H1 (cell line): ENCODE data around the gene RALA. TPM values are rescaled to one million over a fixed set of nuclear protein-coding genes. Genes with fewer than 3 reads are reported as not detected.
A peak's percentile ranks its signal among the peaks of the same experiment; 100 is the strongest.

Experiments used
- CTCF ChIA-PET: fragments of 300-600 bp; sonication (Branson Sonifier 250); formaldehyde crosslinking; loops from one replicate; lab custom pipeline; 2021; ENCODE audit not compliant: partially characterized antibody; lab: Charles Lee
- POLR2A ChIA-PET: fragments of 300-600 bp; sonication (Branson Sonifier 250); formaldehyde crosslinking; loops from one replicate; lab custom pipeline; 2021; ENCODE audit warnings: inconsistent platforms; ENCODE audit not compliant: partially characterized antibody; lab: Charles Lee
- DNase-seq, 2 experiments: peaks; one replicate each; pipeline versions ENCODE4 v3.0.0 to v3.0.0-alpha.2; 2010 to 2022; ENCODE audit warnings: low spot score in 2 of 2, low read depth in 1 of 2, mixed read lengths in 1 of 2
- FAIRE-seq: peaks from 2 replicates; lab custom pipeline; 2011; peaks lifted over from hg19 to GRCh38; lab: Jason Lieb, UNC
- H2AFZ ChIP-seq: 2 replicates; pipeline ENCODE4 v1.8.1; 2012; ENCODE audit warnings: low read length, inconsistent platforms
- H2AK5ac ChIP-seq: 2 replicates; pipeline ENCODE4 v1.6.1; 2013; ENCODE audit warnings: low read depth, low read length
- H2BK120ac ChIP-seq: replicated peaks from 2 replicates; pipeline ENCODE3; 2013; ENCODE audit warnings: low read depth, low read length, inconsistent platforms
- H2BK12ac ChIP-seq: 2 replicates; pipeline ENCODE4 v1.6.1; 2013; ENCODE audit warnings: low read depth, low read length
- H2BK15ac ChIP-seq: 2 replicates; pipeline ENCODE4 v1.6.1; 2013; ENCODE audit warnings: low read length
- H2BK20ac ChIP-seq: 2 replicates; pipeline ENCODE4 v1.6.1; 2013; ENCODE audit warnings: low read length
- H2BK5ac ChIP-seq: 2 replicates; pipeline ENCODE4 v1.6.1; 2013; ENCODE audit warnings: low read depth, low read length
- H3K14ac ChIP-seq: 2 replicates; pipeline ENCODE4 v1.6.1; 2013; ENCODE audit warnings: inconsistent platforms; ENCODE audit not compliant: insufficient read length
- H3K18ac ChIP-seq: 2 replicates; pipeline ENCODE4 v1.6.1; 2013; ENCODE audit warnings: low read length; ENCODE audit errors: extremely low read depth
- H3K23ac ChIP-seq: 2 replicates; pipeline ENCODE4 v1.6.1; 2013; ENCODE audit warnings: inconsistent platforms; ENCODE audit not compliant: insufficient read length
- H3K23me2 ChIP-seq: 2 replicates; pipeline ENCODE4 v1.6.1; 2013; ENCODE audit warnings: low read depth, low read length
- H3K27ac ChIP-seq: 2 replicates; pipeline ENCODE4 v1.6.1; 2011; ENCODE audit warnings: low read depth, low read length, inconsistent platforms
- H3K27me3 ChIP-seq, 4 experiments: replicated peaks in 1 of 4; 1 replicate in 1 of 4; 2 replicates in 3 of 4; pipeline versions ENCODE4 v1.6.1 to v1.8.1; 2011 to 2013; ENCODE audit warnings: low read length in 3 of 4, mild to moderate bottlenecking in 3 of 4, inconsistent platforms in 2 of 4, mixed read lengths in 2 of 4, moderate library complexity in 1 of 4; ENCODE audit not compliant: control insufficient read depth in 3 of 4, insufficient read depth in 3 of 4; ENCODE audit errors: extremely low read depth in 1 of 4
- H3K36me3 ChIP-seq, 4 experiments: 2 replicates each; pipeline versions ENCODE4 v1.6.1 to v1.8.1; 2011 to 2013; ENCODE audit warnings: mild to moderate bottlenecking in 4 of 4, low read length in 3 of 4, moderate library complexity in 2 of 4, control low read depth in 1 of 4, inconsistent platforms in 1 of 4; ENCODE audit not compliant: insufficient read depth in 4 of 4, control insufficient read depth in 2 of 4
- H3K4ac ChIP-seq: replicated peaks from 2 replicates; pipeline ENCODE3; 2013; ENCODE audit warnings: low read length, low read depth, mixed read lengths, inconsistent platforms; ENCODE audit not compliant: insufficient read length
- H3K4me1 ChIP-seq, 4 experiments: replicated peaks in 1 of 4; 1 replicate in 1 of 4; 2 replicates in 3 of 4; pipeline versions ENCODE4 v1.6.1 to v1.8.1; 2011 to 2013; ENCODE audit warnings: low read length in 3 of 4, inconsistent platforms in 2 of 4, mixed read lengths in 1 of 4; ENCODE audit not compliant: insufficient read depth in 4 of 4, control insufficient read depth in 3 of 4
- H3K4me2 ChIP-seq, 2 experiments: 2 replicates each; pipeline versions ENCODE4 v1.6.1 to v1.8.1; 2011 to 2013; ENCODE audit warnings: low read depth in 2 of 2, low read length in 2 of 2, control low read depth in 1 of 2, inconsistent platforms in 1 of 2, mild to moderate bottlenecking in 1 of 2; ENCODE audit not compliant: insufficient read depth in 1 of 2
- H3K4me3 ChIP-seq, 4 experiments: fragments of 200-600, 300-600 bp in 1 of 4; sonication (generic), shearing (Covaris generic), sonication (Bioruptor Twin) in 1 of 4; 2 replicates each; pipeline versions ENCODE4 v1.5.1 to v1.8.1; 2011 to 2016; ENCODE audit warnings: low read length in 4 of 4, low read depth in 3 of 4, control low read depth in 2 of 4, inconsistent platforms in 2 of 4, mild to moderate bottlenecking in 2 of 4, mixed read lengths in 1 of 4, moderate library complexity in 1 of 4; ENCODE audit not compliant: insufficient read depth in 2 of 4; ENCODE audit errors: extremely low read depth in 1 of 4
- H3K56ac ChIP-seq: replicated peaks from 2 replicates; pipeline ENCODE3; 2013; ENCODE audit warnings: low read depth, mild to moderate bottlenecking, mixed read lengths, low read length, inconsistent platforms; ENCODE audit not compliant: insufficient read length
- H3K79me1 ChIP-seq: 2 replicates; pipeline ENCODE4 v1.6.1; 2013; ENCODE audit warnings: low read depth, low read length, control low read depth
- H3K79me2 ChIP-seq, 2 experiments: 2 replicates each; pipeline versions ENCODE4 v1.6.1 to v1.8.1; 2012 to 2013; ENCODE audit warnings: low read length in 2 of 2, mild to moderate bottlenecking in 2 of 2, inconsistent platforms in 1 of 2; ENCODE audit not compliant: insufficient read depth in 2 of 2, control insufficient read depth in 1 of 2
- H3K9ac ChIP-seq, 4 experiments: replicated peaks in 1 of 4; 1 replicate in 1 of 4; 2 replicates in 3 of 4; pipeline versions ENCODE4 v1.6.1 to v1.8.1; 2011 to 2013; ENCODE audit warnings: low read depth in 3 of 4, low read length in 3 of 4, control low read depth in 2 of 4, mild to moderate bottlenecking in 2 of 4, moderate library complexity in 2 of 4, inconsistent platforms in 1 of 4; ENCODE audit errors: extremely low read depth in 1 of 4
- H3K9me3 ChIP-seq, 2 experiments: 2 replicates each; pipeline versions ENCODE4 v1.6.1 to v1.8.1; 2012 to 2013; ENCODE audit warnings: mild to moderate bottlenecking in 2 of 2, moderate library complexity in 2 of 2, control low read depth in 1 of 2, inconsistent platforms in 1 of 2, low read depth in 1 of 2, low read length in 1 of 2, mixed read lengths in 1 of 2; ENCODE audit not compliant: insufficient read depth in 2 of 2
- H4K20me1 ChIP-seq, 2 experiments: replicated peaks in 1 of 2; 2 replicates each; pipeline versions ENCODE3 to v1.8.1; 2011 to 2013; ENCODE audit warnings: inconsistent platforms in 2 of 2, low read length in 2 of 2, mild to moderate bottlenecking in 1 of 2; ENCODE audit not compliant: insufficient read depth in 2 of 2, control insufficient read depth in 1 of 2
- H4K5ac ChIP-seq: 2 replicates; pipeline ENCODE4 v1.6.1; 2013; ENCODE audit warnings: low read length, low read depth, mixed read lengths, inconsistent platforms; ENCODE audit not compliant: insufficient read length
- H4K8ac ChIP-seq: 2 replicates; pipeline ENCODE4 v1.8.0; 2013; ENCODE audit warnings: mild to moderate bottlenecking, moderate library complexity, low read length, inconsistent platforms; ENCODE audit not compliant: insufficient read depth; ENCODE audit errors: extremely low read depth
- H4K91ac ChIP-seq: replicated peaks from 2 replicates; pipeline ENCODE3; 2013; ENCODE audit warnings: low read length, mixed read lengths, inconsistent platforms; ENCODE audit not compliant: insufficient read length
- ASH2L ChIP-seq: fragments of 200-600, 300-600 bp; sonication (generic); IDR thresholded peaks from one replicate; pipeline ENCODE4 v1.7.1; 2017; ENCODE audit warnings: low read length
- BCL11A ChIP-seq, 2 experiments: IDR thresholded peaks; one replicate each; pipeline ENCODE4 v1.6.1; 2011; ENCODE audit warnings: low read depth in 2 of 2, low read length in 2 of 2, mild to moderate bottlenecking in 2 of 2
- CTBP2 ChIP-seq: IDR thresholded peaks from 2 replicates; pipeline ENCODE4 v1.7.0; 2011; ENCODE audit warnings: borderline replicate concordance, mild to moderate bottlenecking, moderate library complexity, mixed read lengths, low read length; ENCODE audit not compliant: insufficient read depth, insufficient read length
- EGR1 ChIP-seq: IDR thresholded peaks from 2 replicates; pipeline ENCODE4 v1.6.1; 2011; ENCODE audit warnings: low read depth, low read length, borderline replicate concordance
- EP300 ChIP-seq, 2 experiments: IDR thresholded peaks; 1 replicate in 1 of 2; 2 replicates in 1 of 2; pipeline ENCODE4 v1.6.1; 2011 to 2012; ENCODE audit warnings: low read depth in 2 of 2, low read length in 2 of 2, mild to moderate bottlenecking in 2 of 2, borderline replicate concordance in 1 of 2, inconsistent platforms in 1 of 2, moderate library complexity in 1 of 2
- GABPA ChIP-seq: IDR thresholded peaks from 2 replicates; pipeline ENCODE4 v1.6.1; 2011; ENCODE audit warnings: mild to moderate bottlenecking, low read length, moderate library complexity, borderline replicate concordance; ENCODE audit not compliant: insufficient read depth
- HDAC2 ChIP-seq, 2 experiments: fragments of 300-600 bp in 1 of 2; sonication (generic) in 1 of 2; IDR thresholded peaks; 2 replicates each; pipeline ENCODE4 v1.6.1; 2011 to 2012; ENCODE audit warnings: low read depth in 2 of 2, low read length in 2 of 2, mild to moderate bottlenecking in 2 of 2, moderate library complexity in 2 of 2, borderline replicate concordance in 1 of 2, inconsistent platforms in 1 of 2
- HDAC6 ChIP-seq: IDR thresholded peaks from one replicate; pipeline ENCODE4 v1.7.1; 2012; ENCODE audit warnings: low read depth, mild to moderate bottlenecking, inconsistent platforms, low read length, moderate library complexity
- KDM4A ChIP-seq: IDR thresholded peaks from one replicate; pipeline ENCODE4 v1.7.1; 2012; ENCODE audit warnings: low read depth, mild to moderate bottlenecking, moderate library complexity, low read length, inconsistent platforms; ENCODE audit not compliant: severe bottlenecking
- MAFK ChIP-seq: IDR thresholded peaks from 2 replicates; pipeline ENCODE4 v1.6.1; 2012; ENCODE audit warnings: low read depth, mild to moderate bottlenecking, improper control_type of control experiment, low read length
- TBP ChIP-seq: IDR thresholded peaks from 2 replicates; pipeline ENCODE4 v1.6.1; 2011; ENCODE audit warnings: low read depth, low read length, improper control_type of control experiment
- WGBS, 2 experiments: shearing (Covaris generic) in 1 of 2; methylation state at CpG; one replicate each; pipeline versions ENCODE4 v1.1.6 to v1.1.7; 2013 to 2015; ENCODE audit warnings: low lambda C conversion rate in 2 of 2, mixed read lengths in 2 of 2, inconsistent platforms in 1 of 2, low coverage in 1 of 2, missing lambda C conversion rate in 1 of 2; ENCODE audit not compliant: insufficient replicate concordance in 2 of 2, insufficient coverage in 1 of 2, insufficient read length in 1 of 2; ENCODE audit errors: extremely low coverage in 1 of 2, missing lambda C conversion rate in 1 of 2; 5-methylcytosine and 5-hydroxymethylcytosine counted together
- polyA plus RNA-seq, 7 experiments: library from polyadenylated mRNA; depleted of rRNA in 3 of 7; stranded (reverse) in 5 of 7; unstranded in 2 of 7; fragments of >200 nt in 5 of 7; fragments of 200-250 nt in 2 of 7; gene quantifications; 1 replicate in 5 of 7; 2 replicates in 1 of 7; 4 replicates in 1 of 7; pipeline versions ENCODE4 v1.2.1 to v1.2.3, GENCODE V29; 2011 to 2013; ENCODE audit warnings: missing spikeins in 2 of 7, mixed read lengths in 2 of 7
- total RNA-seq: library from RNA; stranded (reverse); fragmentation: NEBNext Ultra II Directional; extraction: Animal tissue kit (Norgen Biotek cat#: 25700); gene quantifications from 2 replicates; pipeline ENCODE4 v1.2.1, GENCODE V29; 2021

RALA gene
- total and polyA plus RNA-seq, 2 of the 8 experiments (the other 6 are each of a cell fraction or from before 2014, with no cell fraction given) = 24.1 to 72.8 TPM

- Histone ChIP-seq H3K14ac (no peak overlapping the region), H2BK120ac (peak overlapping the region; percentile 49), H2BK20ac (no peak overlapping the region), H3K18ac (no peak overlapping the region), H4K91ac (no peak overlapping the region), H3K4me1 (peaks cover 0 to 4% (median 2%) of the 10 kb centered on the region in 4 experiments; a peak in 4 of 7 replicates), H3K56ac (no peak overlapping the region), H3K4ac (no peak overlapping the region), H4K5ac (peak overlapping the region; percentile 61), H4K8ac (peak overlapping the region; percentile 88; the same call in 1 of the 2 replicates), H2BK12ac (no peak overlapping the region), H3K27me3 (peaks cover 0 to 10% (median 6%) of the 10 kb centered on the region in 4 experiments; a peak in 4 of 7 replicates), H3K79me2 (no peaks in the 10 kb centered on the region), H3K9me3 (no peaks in the 10 kb centered on the region), H3K9ac (0 out of 7 replicates have a peak overlapping the region, but pooled peaks of 1 of the 4 experiments have one; percentile 20), H2AK5ac (no peak overlapping the region), H3K23me2 (no peaks in the 10 kb centered on the region), H3K23ac (no peak overlapping the region), H3K4me3 (peak overlapping the region in 3 of 4 experiments; percentile 34 to 57 (median 55); a peak in 5 of 8 replicates), H2AFZ (peak overlapping the region; percentile 96), H2BK15ac (no peak overlapping the region), H3K27ac (no peak overlapping the region), H3K4me2 (peak overlapping the region; percentile 57 to 62), H2BK5ac (no peak overlapping the region), H4K20me1 (no peaks in the 10 kb centered on the region), H3K36me3 (no peaks in the 10 kb centered on the region), H3K79me1 (no peaks in the 10 kb centered on the region)
- FAIRE-seq (no peak), DNase-seq (no peak)
- 79% methylated on average over 5 of the region's 5 CpGs; no CpG with 5 or more reads in 1 of the 2 experiments for WGBS, 2 experiments
- TF ChIP-seq MAFK (no peak), HDAC2 (IDR thresholded peaks at IDR 0.05; ENCODE audit: borderline replicate concordance in 1 of 2, low read depth in 2 of 2, low read length in 2 of 2) (no peak), TBP (no peak), CTBP2 (no peak), HDAC6 (no peak), BCL11A (IDR thresholded peaks at IDR 0.05; ENCODE audit: low read depth in 2 of 2, low read length in 2 of 2) (no peak), EP300 (IDR thresholded peaks at IDR 0.05; ENCODE audit: borderline replicate concordance in 1 of 2, low read depth in 2 of 2, low read length in 2 of 2) (no peak), EGR1 (no peak), ASH2L (no peak), GABPA (no peak), KDM4A (no peak)
- ChIA-PET POLR2A (interaction anchor here (6.6 kb wide), 1 partner anchor 13 kb away, joined by 47 read pairs; the partner anchor contains the start of gene RALA), CTCF (interaction anchor here (0.8 to 2.2 kb wide), 8 partner anchors 11 to 217 kb away, joined by 3 to 11 read pairs (median 4); no protein-coding TSS in a partner anchor)
Observed at GRCh38 chr7:39609935-39610263, 13.5 kb upstream of the RALA start.
